GM19328 (cell line): ENCODE measurements around the gene PDE9A.
"Not testable (repeated sequence)": the region's sequence is repeated elsewhere in the genome, so short reads cannot be mapped to it uniquely, and the experiment has no call there.

Source experiments
- ATAC-seq: cut with Tn5 transposase; IDR thresholded peaks from one replicate; pipeline ENCODE4 v1.9.1; 2021; ENCODE audit warnings: mild to moderate bottlenecking, moderate library complexity; ENCODE audit not compliant: unreplicated experiment

The PDE9A gene

DNA sequence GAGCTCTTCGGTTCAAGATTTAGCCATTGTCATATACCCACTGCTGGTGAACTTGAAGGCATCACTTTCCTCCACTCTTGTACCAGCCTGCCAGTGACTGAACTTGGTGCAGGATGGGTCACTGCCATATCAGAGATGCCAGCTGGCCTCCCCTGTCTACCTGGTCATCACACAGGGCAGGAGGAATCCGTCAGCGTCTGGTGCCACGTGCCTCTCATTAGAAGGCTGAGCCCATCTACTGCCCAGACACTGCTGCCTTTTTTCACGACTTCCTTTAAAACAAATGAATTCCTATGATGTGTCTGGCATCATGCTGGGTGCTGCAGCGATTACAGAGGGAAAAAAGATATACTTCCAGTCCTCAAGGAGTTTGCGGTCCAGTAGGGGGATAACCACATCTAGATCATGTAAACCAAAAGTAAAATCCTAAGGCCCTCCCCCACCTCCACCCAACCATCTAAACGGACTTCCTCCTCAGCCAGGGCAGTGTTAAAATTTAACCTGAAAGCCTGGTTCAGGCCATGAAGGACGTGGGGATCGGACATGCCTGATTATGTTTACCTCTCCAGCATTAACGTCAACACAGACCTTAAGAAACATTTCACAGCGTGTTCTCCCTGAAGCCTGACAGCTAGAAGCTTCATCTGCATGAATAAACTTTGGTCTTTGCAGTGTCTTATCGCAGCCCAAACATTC lies 29.2 kb upstream of the PDE9A start:
- no peak for ATAC-seq

DNA sequence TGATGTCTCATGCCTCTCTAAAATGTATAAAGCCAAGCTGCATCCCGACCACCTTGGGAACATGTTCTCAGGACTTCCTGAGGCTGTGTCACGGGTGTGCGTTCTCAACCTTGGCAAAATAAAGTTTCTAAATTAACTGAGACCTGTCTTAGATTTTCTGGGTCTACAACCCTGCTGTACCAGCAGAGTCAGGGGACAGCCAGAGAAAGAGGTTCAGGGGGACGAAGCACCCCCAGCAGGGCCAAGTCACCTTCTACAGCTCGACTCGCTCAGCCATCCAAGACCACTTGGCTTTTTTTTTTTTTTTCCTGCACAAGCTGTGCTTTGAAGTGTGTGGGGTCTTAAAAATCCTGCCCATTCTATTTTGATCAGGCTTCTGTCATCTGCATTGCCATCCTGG lies 28.5 kb upstream of the PDE9A start:
- ATAC-seq = no peak

- no peak for ATAC-seq
Measured at GRCh38 chr21:42626171-42626570, 27.2 kb upstream of the PDE9A start.

DNA sequence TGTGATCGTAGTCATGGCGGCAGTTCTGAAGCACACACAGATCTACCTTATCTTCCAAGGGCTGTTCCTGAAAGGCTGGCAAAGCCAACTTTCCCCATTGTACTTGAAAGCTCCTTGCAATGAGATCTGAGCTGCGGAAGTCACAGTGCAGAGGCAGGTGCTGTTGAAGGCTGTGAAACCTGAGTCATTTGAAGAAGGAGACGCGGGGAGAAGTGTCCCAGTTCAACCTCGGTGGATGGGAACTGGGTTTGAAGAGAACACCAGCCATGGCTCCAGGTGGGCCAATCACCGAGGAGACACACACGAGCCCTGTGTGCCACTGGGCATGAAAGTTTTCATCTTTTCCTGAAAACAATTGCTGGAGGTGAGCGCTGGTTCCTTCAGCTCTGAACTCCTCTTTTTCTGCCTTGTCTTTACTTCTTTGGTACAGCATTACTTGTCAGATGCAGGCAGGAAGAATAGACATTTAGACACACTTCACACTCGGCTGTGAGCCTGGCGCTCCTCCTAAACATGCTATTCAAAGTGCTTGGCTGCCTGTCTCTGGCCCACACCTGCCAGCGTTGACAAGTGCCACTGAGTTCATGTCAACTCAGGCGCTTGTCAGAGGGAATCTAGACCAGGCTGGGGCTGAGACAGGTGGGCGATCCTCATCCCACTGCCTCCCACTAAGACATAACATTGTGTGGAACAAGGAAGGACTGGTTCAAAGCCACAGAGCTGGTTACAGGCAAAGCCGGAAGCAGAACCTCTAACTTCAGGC lies 25.7 kb upstream of the PDE9A start:
- ATAC-seq = no peak

GRCh38 chr21:42628466-42629061 lies 24.9 kb upstream of the PDE9A start:
- ATAC-seq = not testable (repeated sequence)

GRCh38 chr21:42629933-42630589 lies 23.4 kb upstream of the PDE9A start:
- ATAC-seq = no peak

DNA sequence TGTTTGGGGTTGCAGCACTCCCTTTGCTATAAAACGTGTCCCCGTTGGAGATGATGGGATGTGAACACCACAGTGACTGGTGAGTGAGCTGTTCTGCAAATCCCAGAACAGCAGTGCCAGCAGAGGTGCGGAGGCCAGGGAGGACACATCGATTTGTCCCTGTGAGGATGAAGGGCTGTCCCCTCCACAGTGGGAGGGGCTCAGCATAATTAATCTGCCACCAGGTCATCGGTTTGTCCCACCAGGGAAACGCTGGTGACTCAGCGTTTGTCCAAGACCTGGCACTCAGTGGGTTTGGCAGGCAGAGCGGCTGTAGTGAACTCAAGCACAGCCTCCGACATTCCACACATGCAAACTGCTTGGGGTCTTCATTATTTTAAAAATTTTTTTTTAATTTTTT lies 22.8 kb upstream of the PDE9A start:
- ATAC-seq = no peak

DNA sequence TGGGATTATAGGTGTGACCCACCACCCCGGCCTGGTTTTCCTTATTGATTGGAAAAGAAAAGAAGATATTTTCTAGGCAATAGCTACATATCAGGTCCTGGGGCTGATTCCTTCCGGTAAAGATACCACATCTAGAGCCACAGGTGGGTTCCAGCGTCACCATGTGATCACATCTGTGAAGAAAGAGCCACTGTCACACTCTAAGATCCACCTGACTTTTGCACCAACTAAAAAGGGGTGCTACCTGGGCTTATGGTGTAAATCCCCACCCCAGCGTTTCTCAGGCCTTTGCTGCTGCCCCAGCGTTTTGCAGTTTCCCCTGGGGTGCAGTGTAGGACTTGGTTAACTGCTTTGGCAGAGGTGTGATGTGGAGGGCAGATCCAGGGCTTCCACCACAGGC lies 22.3 kb upstream of the PDE9A start:
- ATAC-seq = no peak

DNA sequence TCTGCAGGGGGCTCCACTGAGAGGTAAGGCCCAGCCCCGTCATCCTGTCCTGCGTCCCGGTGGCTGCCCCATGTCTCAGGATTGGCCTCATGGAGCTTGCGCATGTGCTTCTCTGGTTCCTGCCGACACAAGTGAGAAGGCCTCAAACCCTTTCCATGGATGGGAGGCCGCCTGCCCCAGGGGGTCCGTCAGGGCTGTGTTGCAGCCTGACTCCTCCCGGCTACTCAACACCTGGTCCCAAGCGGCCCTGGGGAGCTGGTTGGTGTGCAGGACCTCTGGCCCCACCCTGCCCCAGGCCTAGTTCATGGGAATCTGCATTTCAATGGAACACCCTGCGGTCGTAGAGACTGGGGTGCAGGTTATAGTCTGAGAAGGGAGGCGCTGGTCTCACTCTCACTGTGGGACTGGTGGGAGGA lies 21.1 kb upstream of the PDE9A start:
- ATAC-seq = no peak

DNA sequence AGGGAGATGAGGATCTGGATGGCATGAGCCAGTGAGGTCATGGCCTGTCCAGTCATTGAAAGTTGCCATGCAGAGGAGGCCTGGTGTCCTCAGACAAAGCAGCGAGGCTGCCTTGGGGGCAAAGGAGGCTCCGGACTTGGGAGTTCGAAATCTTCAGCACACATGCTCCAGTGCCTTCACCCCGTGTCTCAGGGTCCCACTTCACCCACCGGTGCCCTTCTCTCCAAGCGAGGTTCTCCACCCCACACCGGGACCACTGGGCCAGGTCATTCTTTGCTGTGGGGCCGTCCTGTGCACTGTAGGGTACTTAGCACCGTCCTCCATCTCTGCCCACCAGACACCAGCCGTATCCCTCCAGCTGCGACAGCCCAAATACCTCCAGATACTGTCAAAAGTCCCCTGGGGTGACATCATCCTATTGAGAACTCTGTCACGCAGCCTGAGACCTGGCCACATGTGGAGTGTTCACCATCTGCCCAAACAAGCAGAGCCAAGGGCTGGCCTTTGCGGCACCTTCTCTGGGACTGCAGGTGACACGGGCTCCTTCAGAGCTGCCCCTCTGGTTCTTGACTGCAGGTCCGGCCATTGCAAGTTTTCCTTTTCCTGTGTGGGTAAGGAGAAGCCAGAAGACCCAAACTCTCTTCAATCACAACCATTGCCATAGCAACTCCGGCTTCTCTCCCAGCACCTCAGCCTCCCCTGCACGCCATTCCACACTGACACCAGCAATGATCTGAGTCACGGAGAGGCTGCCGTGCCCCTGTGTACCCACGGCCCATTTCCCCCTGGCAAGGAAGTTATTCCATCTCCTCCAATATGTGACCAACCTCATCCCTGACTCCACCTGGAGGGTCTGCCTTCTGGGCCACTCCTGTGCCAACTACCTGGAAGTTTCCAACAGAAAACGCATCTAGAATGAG lies 20.4 kb upstream of the PDE9A start:
- no peak for ATAC-seq

DNA sequence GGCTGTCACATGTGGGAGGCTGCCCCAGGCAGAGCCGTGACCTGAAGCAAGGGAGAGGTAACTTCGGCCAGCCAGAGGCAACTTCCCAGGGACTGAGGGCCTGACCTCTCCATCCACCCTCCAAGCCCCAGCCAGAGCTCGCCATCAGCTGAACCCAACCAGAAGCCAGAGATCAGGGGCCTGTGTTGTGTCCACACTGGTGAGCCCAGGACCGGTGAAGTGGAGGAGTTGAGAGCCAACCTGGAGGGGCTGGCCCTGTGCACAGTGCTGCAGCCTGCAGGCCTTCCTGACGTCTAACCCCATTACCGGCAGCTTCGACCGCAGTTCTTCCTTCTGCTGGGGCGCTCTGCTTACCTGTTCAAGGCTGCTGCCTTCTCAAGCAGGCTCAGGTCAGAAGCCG lies 19.6 kb upstream of the PDE9A start:
- ATAC-seq = no peak

DNA sequence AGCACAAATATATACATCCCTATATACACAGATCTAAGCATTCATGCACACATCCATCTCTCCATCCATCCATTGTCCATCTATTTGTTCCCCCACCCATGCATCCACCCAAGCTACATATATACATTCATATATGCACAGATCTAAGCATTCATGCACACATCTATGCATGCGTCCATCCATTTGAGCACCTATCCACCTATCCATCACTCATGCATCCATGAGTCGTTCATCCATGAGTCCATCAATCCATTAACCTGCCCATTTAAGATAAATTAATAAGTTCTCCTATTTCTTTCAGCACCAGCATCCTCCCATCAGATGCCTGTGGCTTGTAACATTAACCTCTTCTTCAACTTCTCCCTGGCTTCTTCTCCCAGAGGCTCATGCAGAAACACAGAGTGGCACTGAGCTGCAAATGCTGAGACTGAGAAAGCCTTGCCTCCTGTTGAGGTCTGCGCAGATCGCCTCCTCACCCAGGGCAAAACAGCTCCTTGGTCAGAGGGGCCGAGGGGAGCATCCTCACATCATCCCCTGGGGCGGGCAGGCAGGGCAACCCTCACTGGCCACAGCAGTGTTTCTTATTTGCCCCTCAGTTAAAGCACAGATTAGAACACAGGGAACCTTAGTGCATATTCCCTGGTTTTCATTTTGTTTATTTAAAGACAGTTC lies 17.4 kb upstream of the PDE9A start:
- ATAC-seq = no peak

- ATAC-seq = no peak
Measured at GRCh38 chr21:42636520-42637266, 16.7 kb upstream of the PDE9A start.

GRCh38 chr21:42637267-42638041 lies 16.0 kb upstream of the PDE9A start:
- ATAC-seq = no peak

DNA sequence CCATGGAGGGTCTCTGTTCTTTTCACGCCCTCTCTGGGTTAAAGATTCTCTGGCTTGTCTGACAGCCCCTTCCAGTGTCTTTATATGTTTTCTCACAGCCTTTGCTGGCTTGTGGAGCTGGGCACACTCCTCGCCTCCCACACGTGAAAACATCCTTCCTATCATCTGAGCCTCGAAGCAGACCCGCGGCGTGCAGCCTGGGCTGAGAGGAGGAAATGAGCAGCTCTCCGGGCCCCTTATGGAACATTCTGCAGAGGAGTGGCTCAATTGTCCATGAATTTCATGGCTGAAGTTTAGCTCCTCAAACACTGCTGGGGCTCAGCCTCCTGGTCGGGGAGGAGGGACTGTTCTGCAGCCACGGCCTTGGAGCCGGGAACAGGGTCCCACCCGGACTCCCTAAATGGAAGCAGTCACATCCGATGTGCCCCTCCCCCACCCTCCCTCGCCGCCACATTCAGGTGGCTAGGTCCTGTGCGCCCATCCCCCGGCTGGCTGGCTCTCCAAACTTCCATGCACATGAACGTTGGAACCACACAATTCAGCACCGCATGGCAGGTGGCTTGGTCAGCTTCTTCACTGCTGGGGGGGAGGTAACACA lies 15.1 kb upstream of the PDE9A start:
- no peak for ATAC-seq

GRCh38 chr21:42639646-42640152 lies 13.7 kb upstream of the PDE9A start:
- no peak for ATAC-seq

DNA sequence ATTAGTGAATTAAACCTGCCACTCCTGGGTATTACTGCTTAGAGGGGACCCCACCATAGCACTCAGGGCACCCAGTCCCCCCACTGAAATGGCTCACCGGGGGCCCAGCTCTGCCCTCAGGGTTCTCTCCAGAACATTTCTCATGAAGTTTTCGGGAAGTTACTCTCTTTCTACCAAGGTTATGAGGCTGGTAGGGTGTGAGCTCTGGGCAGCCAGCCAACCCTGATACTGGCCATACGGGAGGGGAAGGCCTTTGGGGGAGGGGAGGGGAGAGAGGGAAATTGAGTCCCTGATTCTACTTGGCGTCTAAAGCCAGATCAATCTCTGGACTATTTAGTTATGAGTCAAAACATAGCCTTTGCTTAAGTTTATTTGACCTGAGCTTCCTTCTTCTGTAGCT lies 12.9 kb upstream of the PDE9A start:
- ATAC-seq = no peak
